Small intestine (tissue), 7 donors: ENCODE data around the gene HMX3. TPM values are rescaled to one million over a fixed set of nuclear protein-coding genes. Genes with fewer than 3 reads are reported as not detected.

Source experiments
- DNase-seq, 2 donors: peaks; one replicate each; pipeline versions ENCODE4 v3.0.0 to v3.0.0-alpha.2; 2013
- FAIRE-seq: peaks from 2 replicates; lab custom pipeline; 2012; peaks lifted over from hg19 to GRCh38; lab: Jason Lieb, UNC
- H3K27ac ChIP-seq, 3 donors: one replicate each; pipeline ENCODE4 v1.5.1; 2013; ENCODE audit warnings: low read length in 2 of 3, mild to moderate bottlenecking in 2 of 3, control low read depth in 1 of 3, inconsistent platforms in 1 of 3, low read depth in 1 of 3, moderate library complexity in 1 of 3
- H3K27me3 ChIP-seq, 3 donors: one replicate each; pipeline ENCODE4 v1.6.1; 2013; ENCODE audit warnings: low read length in 3 of 3, inconsistent platforms in 1 of 3; ENCODE audit not compliant: control insufficient read depth in 3 of 3, insufficient read depth in 3 of 3
- H3K36me3 ChIP-seq, 3 donors: one replicate each; pipeline ENCODE4 v1.6.1; 2013; ENCODE audit warnings: low read length in 3 of 3, inconsistent platforms in 1 of 3, low read depth in 1 of 3, mild to moderate bottlenecking in 1 of 3, moderate library complexity in 1 of 3; ENCODE audit not compliant: control insufficient read depth in 3 of 3, insufficient read depth in 2 of 3
- H3K4me1 ChIP-seq, 3 donors: one replicate each; pipeline ENCODE4 v1.6.1; 2013; ENCODE audit warnings: low read length in 2 of 3, inconsistent platforms in 1 of 3, low read depth in 1 of 3, mild to moderate bottlenecking in 1 of 3, moderate library complexity in 1 of 3; ENCODE audit not compliant: control insufficient read depth in 3 of 3, insufficient read depth in 2 of 3
- H3K4me3 ChIP-seq, 3 donors: one replicate each; pipeline ENCODE4 v1.5.1; 2013; ENCODE audit warnings: low read length in 3 of 3, control low read depth in 1 of 3, inconsistent platforms in 1 of 3, low read depth in 1 of 3, mild to moderate bottlenecking in 1 of 3, moderate library complexity in 1 of 3
- H3K9me3 ChIP-seq, 2 donors: one replicate each; pipeline ENCODE4 v1.6.1; 2013; ENCODE audit warnings: low read depth in 1 of 2, low read length in 1 of 2; ENCODE audit not compliant: control insufficient read depth in 2 of 2, insufficient read depth in 1 of 2
- WGBS, 3 donors: extraction: QIAGEN DNeasy Blood & Tissue Kit; methylation state at CpG; one replicate each; pipeline ENCODE4 v1.1.7; 2013; 5-methylcytosine and 5-hydroxymethylcytosine counted together
- polyA plus RNA-seq, 4 donors: library from polyadenylated mRNA; stranded (reverse) in 3 of 4; unstranded in 1 of 4; fragments of 200-250 nt in 3 of 4; fragments of 120-200 nt in 1 of 4; gene quantifications; one replicate each; pipeline versions ENCODE4 v1.2.1 to v1.2.3, GENCODE V29; 2013
- donor health status: healthy with polysubstance abuse.
- donor health status: control.
- donor health status: control.
- donor health status: Bipolar disorder and iron deficiency.
- donor health status: healthy.

HMX3 gene
- polyA plus RNA-seq, 4 donors: 0.31 to 0.51 TPM; not detected in 2

DNA sequence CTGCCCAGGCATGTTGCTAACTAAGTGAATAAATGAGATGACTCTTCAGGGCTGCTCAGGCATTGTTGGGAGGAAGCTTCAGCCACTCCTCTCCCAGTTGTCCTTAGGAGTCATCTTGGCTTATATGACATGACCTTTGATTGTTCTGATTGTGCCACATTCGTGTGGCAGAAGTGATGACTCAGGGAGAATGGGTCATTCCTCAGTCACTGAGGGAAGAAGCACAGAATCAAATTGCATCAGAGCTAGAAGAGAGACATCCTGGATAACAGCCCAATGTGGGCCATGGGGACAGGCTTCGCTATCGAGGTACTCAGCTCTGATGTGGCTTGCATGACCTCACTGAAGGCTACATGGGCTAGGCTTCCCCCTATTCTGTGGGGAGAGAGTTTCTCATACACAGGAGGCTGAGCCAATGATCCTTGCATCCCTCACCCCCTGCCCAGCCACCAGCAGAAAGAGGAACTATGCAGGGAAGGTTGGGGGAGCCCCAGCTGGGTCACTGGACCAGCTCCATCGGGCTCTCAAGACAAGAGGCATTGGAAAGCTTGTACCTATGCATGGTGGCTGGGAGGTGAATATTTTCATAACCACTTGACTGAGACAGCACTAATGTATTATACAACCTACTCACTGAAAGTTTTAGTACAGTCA is 6.0 kb upstream of the HMX3 start:
- Histone ChIP-seq H3K9me3 (no peaks in the 10 kb centered on the region), H3K27me3 (peaks cover 20 to 73% (median 47%) of the 10 kb centered on the region in 3 donors), H3K4me3 (no peak overlapping the region), H3K4me1 (peaks cover 0 to 2% (median 0%) of the 10 kb centered on the region in 3 donors), H3K27ac (no peak overlapping the region), H3K36me3 (no peaks in the 10 kb centered on the region)
- 58 to 71% (median 58%) methylated on average over 4 of the region's 4 CpGs for WGBS, 3 donors
- DNase-seq (peak in 1 of 2 donors; percentile 47), FAIRE-seq (no peak)

DNA sequence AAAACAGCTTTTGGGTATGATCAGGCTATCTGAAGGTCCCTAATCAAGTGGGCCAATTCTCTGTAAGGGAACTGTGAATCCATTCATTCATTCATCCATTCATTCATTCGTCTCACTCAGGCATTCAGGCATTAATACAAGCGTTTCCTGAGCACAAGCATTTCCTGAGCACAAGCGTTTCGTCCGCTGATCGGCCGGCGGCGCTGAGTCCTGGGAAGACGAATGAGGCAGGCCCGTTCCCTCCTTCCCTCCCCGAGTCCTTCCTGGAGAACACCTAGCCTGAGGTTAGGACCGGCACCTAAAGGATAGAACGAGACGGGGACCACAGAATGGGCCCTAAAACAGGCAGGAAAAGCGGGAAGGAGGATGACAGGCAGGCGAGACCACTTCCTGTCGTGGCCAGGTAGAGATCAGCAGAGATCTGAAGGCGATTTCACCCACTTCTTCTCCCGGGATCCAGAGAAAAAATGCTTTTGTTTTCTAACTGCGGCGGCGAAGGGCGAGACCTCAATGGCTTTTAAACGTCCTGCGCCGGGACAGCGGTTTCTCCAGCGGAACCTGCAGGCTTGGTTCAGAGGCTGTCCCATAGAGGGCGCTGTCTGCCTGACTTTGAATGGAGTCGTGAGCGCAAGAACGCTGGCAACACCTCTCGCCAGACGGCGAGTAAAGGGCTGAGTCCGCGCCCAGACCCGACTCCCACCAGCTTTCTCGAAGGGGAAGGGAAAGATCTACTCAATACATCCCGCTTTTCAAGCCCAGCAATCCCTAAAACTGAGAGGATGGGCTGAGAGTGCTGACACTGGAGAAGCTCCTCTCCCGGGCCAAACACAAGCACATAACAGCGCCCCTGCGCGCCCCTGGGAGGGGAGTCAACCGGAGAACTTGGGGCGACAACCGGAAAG is 2.9 kb upstream of the HMX3 start:
- WGBS, 3 donors: 1 to 3% (median 3%) methylated on average over 48 of the region's 48 CpGs
- Histone ChIP-seq H3K4me1 (peaks cover 0 to 2% (median 0%) of the 10 kb centered on the region in 3 donors), H3K36me3 (no peaks in the 10 kb centered on the region), H3K4me3 (peak overlapping the region in 1 of 3 donors; percentile 23), H3K9me3 (no peaks in the 10 kb centered on the region), H3K27ac (no peak overlapping the region), H3K27me3 (peaks cover 47 to 84% (median 59%) of the 10 kb centered on the region in 3 donors)
- FAIRE-seq (no peak), DNase-seq (peak; percentile 77 to 88)

DNA sequence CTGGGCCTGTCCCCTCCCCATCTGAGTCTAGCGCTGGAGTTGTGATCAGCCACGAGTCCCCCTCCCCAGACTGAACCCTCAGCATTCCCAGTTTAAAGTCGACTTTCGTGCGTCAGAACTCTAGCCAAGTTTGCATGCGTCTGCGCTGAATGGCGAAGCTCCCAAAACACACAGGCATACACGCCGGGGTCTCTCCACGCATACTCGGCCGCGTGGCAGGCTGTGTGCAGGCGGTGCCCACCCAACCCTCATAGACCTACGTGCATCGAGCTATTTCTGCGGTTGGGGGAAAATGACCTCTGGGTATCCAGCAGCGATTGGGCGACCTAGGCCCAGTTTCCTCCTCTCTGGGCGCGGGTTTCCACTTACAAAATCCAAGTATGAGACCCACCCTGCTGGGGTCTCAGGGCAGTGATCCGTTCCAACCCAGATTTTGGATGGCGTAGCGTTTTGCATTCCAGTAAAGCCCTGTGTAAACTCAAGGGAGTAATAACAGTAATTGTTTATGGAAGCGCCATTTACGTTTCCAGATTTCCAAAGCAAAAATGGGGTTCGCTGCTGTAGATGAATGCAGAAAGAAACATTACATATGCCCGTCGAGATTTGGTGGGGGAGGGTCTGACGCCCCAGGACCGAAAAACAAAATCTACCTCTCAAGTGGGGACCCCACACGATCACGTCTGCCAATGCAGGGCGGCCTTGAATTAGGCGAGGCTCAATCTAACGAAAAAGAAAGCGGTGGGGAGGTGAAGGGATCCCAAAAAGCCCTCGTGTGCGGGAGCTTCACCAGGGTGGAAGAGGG is 2.0 kb upstream of the HMX3 start:
- FAIRE-seq: no peak
- Histone ChIP-seq H3K36me3 (no peaks in the 10 kb centered on the region), H3K4me3 (no peak overlapping the region), H3K9me3 (no peaks in the 10 kb centered on the region), H3K27ac (no peak overlapping the region), H3K4me1 (peaks cover 0 to 2% (median 0%) of the 10 kb centered on the region in 3 donors), H3K27me3 (peaks cover 47 to 87% (median 54%) of the 10 kb centered on the region in 3 donors)
- 6 to 13% (median 12%) methylated on average over 39 to 40 of the region's 40 CpGs for WGBS, 3 donors
- DNase-seq: no peak

DNA sequence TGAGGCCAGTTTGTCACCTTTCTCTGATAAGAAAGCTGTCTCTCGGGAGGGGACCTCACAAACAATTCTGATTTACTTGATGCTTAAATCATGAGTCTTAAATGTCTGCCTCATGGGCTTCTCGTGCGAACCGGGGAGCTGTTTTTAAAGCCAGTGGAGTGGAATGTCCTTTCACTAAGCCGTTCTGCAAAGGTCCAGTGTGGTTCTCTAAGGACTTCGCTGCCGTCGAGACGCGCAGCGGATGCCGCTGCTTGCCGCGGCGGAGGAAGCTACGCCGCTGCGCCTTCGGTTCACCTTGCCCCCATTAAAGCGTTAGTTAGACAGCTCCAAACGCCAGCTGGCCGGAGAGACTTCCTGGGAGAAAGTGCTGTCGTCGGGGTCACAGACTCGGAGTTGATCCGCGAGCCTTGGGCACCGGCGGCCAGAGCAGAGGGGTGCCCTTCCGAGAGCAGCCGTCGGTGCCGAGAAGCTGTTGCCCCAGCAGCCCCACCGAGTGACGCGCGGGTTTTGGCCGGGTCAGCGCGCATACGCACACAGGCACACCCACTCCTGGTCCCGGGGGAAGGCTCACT is 1.3 kb upstream of the HMX3 start:
- WGBS, 3 donors: 4 to 8% (median 5%) methylated on average over 42 of the region's 42 CpGs

DNA sequence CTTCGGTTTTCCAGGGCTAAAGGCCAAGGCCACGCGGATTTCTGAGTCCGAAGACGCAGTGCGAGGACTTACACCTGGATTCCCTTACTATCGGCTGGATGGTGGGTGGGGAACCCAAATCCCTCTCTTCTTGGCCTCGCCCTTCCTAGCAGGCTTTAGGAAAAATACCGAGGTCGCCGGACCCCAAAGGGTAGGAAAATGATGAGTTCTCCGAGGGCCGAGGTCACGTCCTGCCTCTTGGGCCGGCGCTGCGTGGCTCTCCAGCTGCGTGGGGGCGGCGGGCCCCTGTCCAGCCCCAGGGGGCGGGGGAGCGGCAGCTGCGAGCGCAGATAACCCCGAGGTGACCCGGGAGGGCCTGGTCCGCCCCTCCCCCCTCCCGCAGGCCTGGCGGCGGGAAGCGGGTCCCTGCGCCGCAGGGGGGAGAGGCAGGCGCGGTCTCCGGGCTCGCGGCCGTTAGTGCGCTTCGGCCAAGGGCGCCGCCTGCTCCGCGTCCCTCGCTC is 805 bp upstream of the HMX3 start:
- Histone ChIP-seq H3K4me3 (peak overlapping the region in 1 of 3 donors; percentile 47), H3K9me3 (no peaks in the 10 kb centered on the region), H3K36me3 (no peaks in the 10 kb centered on the region), H3K27ac (no peak overlapping the region), H3K4me1 (peaks cover 0 to 6% (median 0%) of the 10 kb centered on the region in 3 donors), H3K27me3 (peaks cover 51 to 90% (median 51%) of the 10 kb centered on the region in 3 donors)
- 2 to 8% (median 3%) methylated on average over 27 to 46 of the region's 46 CpGs for WGBS, 3 donors
- FAIRE-seq (no peak), DNase-seq (no peak)

More for the DNA sequence above, 1.3 kb upstream of the HMX3 start:
- Histone ChIP-seq H3K27ac (no peak overlapping the region), H3K36me3 (no peaks in the 10 kb centered on the region), H3K9me3 (no peaks in the 10 kb centered on the region), H3K4me1 (peaks cover 0 to 4% (median 0%) of the 10 kb centered on the region in 3 donors), H3K27me3 (peaks cover 47 to 90% (median 51%) of the 10 kb centered on the region in 3 donors), H3K4me3 (no peak overlapping the region)
- FAIRE-seq (no peak), DNase-seq (no peak)

DNA sequence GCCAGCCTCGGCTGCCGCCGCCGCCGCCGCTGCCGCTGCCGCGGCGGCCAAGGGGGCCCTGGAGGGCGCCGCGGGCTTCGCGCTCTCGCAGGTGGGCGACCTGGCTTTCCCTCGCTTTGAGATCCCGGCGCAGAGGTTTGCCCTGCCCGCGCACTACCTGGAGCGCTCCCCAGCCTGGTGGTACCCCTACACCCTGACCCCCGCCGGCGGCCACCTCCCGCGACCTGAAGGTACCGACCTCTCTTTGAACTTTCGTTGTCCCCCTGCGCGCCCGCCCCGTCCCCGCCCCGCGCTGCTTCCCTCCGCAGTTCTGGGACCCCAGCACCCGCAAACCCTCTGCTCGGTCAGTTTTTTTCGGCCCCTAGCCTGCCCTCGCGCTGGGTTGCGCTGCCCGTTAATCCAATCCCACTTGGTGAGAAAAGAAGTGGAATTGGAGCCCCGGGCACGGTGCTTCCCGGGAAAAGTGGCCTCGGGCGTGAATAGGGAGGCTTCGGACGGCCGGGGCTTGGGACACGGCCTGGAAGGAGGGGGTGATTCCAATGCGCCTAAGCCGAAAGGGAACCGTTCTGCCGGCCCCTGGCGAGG is 543 bp downstream of the HMX3 start:
- DNase-seq (no peak), FAIRE-seq (no peak)
- no peak overlapping the region for H3K27ac ChIP-seq
- H3K9me3 ChIP-seq: no peaks in the 10 kb centered on the region
- H3K4me1 ChIP-seq: peaks cover 0 to 6% (median 0%) of the 10 kb centered on the region in 3 donors
- H3K27me3 ChIP-seq: peaks cover 50 to 95% (median 57%) of the 10 kb centered on the region in 3 donors
- no peaks in the 10 kb centered on the region for H3K36me3 ChIP-seq
- peak overlapping the region in 1 of 3 donors; percentile 47 for H3K4me3 ChIP-seq
- 3 to 8% (median 4%) methylated on average over 44 to 59 of the region's 59 CpGs for WGBS, 3 donors

DNA sequence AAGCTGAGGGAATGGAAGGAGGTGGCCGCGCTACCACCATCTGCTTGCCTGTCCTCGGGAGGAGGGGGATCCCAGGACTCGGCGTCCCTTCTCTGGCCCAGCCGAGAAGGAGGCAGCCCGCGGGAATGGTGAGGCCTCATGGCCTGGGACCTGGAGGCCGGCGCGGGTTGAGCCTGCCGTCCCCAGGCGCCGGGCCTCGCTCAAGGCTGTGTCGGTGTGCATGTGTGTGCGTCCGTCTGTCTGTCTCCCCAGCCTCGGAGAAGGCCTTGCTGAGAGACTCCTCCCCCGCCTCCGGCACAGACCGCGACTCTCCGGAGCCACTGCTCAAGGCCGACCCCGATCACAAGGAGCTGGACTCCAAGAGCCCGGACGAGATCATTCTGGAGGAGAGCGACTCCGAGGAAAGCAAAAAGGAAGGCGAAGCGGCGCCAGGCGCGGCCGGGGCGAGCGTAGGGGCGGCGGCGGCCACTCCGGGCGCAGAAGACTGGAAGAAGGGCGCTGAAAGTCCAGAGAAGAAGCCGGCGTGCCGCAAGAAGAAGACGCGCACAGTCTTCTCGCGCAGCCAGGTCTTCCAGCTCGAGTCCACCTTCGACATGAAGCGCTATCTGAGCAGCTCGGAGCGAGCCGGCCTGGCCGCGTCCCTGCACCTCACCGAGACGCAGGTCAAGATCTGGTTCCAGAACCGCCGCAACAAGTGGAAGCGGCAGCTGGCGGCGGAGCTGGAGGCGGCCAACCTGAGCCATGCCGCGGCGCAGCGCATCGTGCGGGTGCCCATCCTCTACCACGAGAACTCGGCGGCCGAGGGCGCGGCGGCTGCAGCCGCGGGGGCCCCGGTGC is 1.3 kb downstream of the HMX3 start:
- peaks cover 46 to 95% (median 60%) of the 10 kb centered on the region in 3 donors for H3K27me3 ChIP-seq
- peaks cover 0 to 6% (median 0%) of the 10 kb centered on the region in 3 donors for H3K4me1 ChIP-seq
- H3K27ac ChIP-seq: no peak overlapping the region
- WGBS, 3 donors: 2 to 4% (median 2%) methylated on average over 75 to 83 of the region's 83 CpGs
- FAIRE-seq (no peak), DNase-seq (peak in 1 of 2 donors; percentile 51)
- no peaks in the 10 kb centered on the region for H3K9me3 ChIP-seq
- peak overlapping the region in 1 of 3 donors; percentile 47 for H3K4me3 ChIP-seq
- no peaks in the 10 kb centered on the region for H3K36me3 ChIP-seq
